K562 (cell line): Measurements from ENCODE around the gene ZC3H12C. TPM values are rescaled to one million over a fixed set of nuclear protein-coding genes. Genes with fewer than 3 reads are reported as not detected.
A peak's percentile ranks its signal among the peaks of the same experiment; 100 is the strongest.

Experiments used
- ELF4 ChIP-seq: fragments of 450-650 bp; formaldehyde crosslinking; IDR thresholded peaks from 2 replicates; pipeline ENCODE4 v1.4.0; 2022; ENCODE audit warnings: missing genetic modification characterization
- KLF10 ChIP-seq: fragments of 250-450 bp; sonication (Bioruptor Pico); IDR thresholded peaks from 2 replicates; pipeline ENCODE4 v1.6.1; 2021; ENCODE audit warnings: matching md5 sums
- MAZ ChIP-seq, 2 experiments: fragments of 450-650 bp in 1 of 2; sonication (generic) in 1 of 2; formaldehyde crosslinking; IDR thresholded peaks in 1 of 2; conservative IDR thresholded peaks in 1 of 2; 2 replicates each; pipeline versions ENCODE4 v1.4.0 to v1.5.0; 2020; ENCODE audit warnings: mild to moderate bottlenecking in 1 of 2, missing genetic modification reagents in 1 of 2
- MEF2D ChIP-seq: conservative IDR thresholded peaks from 2 replicates; pipeline ENCODE4 v1.6.1; 2016; ENCODE audit warnings: low read depth, missing genetic modification characterization, missing compliant biosample characterization
- NELFE ChIP-seq: IDR thresholded peaks from 2 replicates; pipeline ENCODE4 v1.6.1; 2011; ENCODE audit warnings: mild to moderate bottlenecking; ENCODE audit not compliant: insufficient read depth, insufficient read length
- SRSF9 ChIP-seq: fragments of 200-400 bp; formaldehyde crosslinking; IDR thresholded peaks from 2 replicates; pipeline ENCODE4 v1.6.1; 2017; ENCODE audit warnings: low read depth, low read length, borderline replicate concordance
- TRIM28 ChIP-seq: fragments of 450-650 bp; IDR thresholded peaks from 2 replicates; pipeline ENCODE4 v1.6.1; 2017
- ZNF232 ChIP-seq: sonication (generic); formaldehyde crosslinking; IDR thresholded peaks from 2 replicates; pipeline ENCODE4 v1.8.0; 2022; ENCODE audit warnings: mild to moderate bottlenecking, missing genetic modification reagents
- ZNF785 ChIP-seq: fragments of 250-450 bp; sonication (Bioruptor Pico); IDR thresholded peaks from 2 replicates; pipeline ENCODE4 v1.4.0; 2020; ENCODE audit warnings: mild to moderate bottlenecking
- polyA plus RNA-seq, 8 experiments: library from polyadenylated mRNA; depleted of rRNA in 4 of 8; stranded (reverse) in 5 of 8; unstranded in 3 of 8; fragments of >200 nt; fragmentation: Nextera tagmentation in 2 of 8; fragmentation: Illumina TruSeq in 1 of 8; extraction: Ambion mirVana in 2 of 8; extraction: Trizol in 1 of 8; gene quantifications; 2 replicates each; pipeline versions ENCODE4 v1.2.1 to v1.2.3, GENCODE V29; 2011 to 2014; ENCODE audit warnings: inconsistent platforms in 1 of 8, missing spikeins in 1 of 8
- total RNA-seq, 7 experiments: library from RNA; depleted of rRNA in 6 of 7; stranded (reverse); fragments of >200 nt in 6 of 7; fragmentation: Illumina TruSeq in 2 of 7; extraction: Trizol in 2 of 7; gene quantifications; 2 replicates each; pipeline versions ENCODE4 v1.2.1 to v1.2.3, GENCODE V29; 2011 to 2021; ENCODE audit warnings: low replicate concordance in 1 of 7
- TF ChIP-seq, protein P1 (sequence below): fragments of 250-450 bp; sonication (Bioruptor Pico); IDR thresholded peaks from 2 replicates; pipeline ENCODE4 v1.9.0; 2021; ENCODE audit warnings: mild to moderate bottlenecking
- TF ChIP-seq, protein P2 (sequence below): fragments of 450-650 bp; formaldehyde crosslinking; IDR thresholded peaks from 2 replicates; pipeline ENCODE4 v1.4.0; 2020; ENCODE audit warnings: mild to moderate bottlenecking, mixed read lengths
- TF ChIP-seq, protein P3 (sequence below), 2 experiments: IDR thresholded peaks; 2 replicates each; pipeline ENCODE4 v1.6.1; 2011; ENCODE audit warnings: borderline replicate concordance in 1 of 2, control low read depth in 1 of 2, low read depth in 1 of 2, low read length in 1 of 2, mild to moderate bottlenecking in 1 of 2, mixed read lengths in 1 of 2, moderate library complexity in 1 of 2; ENCODE audit not compliant: insufficient read depth in 1 of 2, insufficient read length in 1 of 2, poor library complexity in 1 of 2, severe bottlenecking in 1 of 2; ENCODE audit errors: extremely low read depth in 1 of 2
- TF ChIP-seq, protein P4 (sequence below): fragments of 450-650 bp; IDR thresholded peaks from 2 replicates; pipeline ENCODE4 v1.6.1; 2016

ZC3H12C gene
- total and polyA plus RNA-seq, 9 of the 15 experiments (the other 6 are each of a cell fraction or from before 2014, with no cell fraction given): 0.56 to 5.9 (median 3.3) TPM

DNA sequence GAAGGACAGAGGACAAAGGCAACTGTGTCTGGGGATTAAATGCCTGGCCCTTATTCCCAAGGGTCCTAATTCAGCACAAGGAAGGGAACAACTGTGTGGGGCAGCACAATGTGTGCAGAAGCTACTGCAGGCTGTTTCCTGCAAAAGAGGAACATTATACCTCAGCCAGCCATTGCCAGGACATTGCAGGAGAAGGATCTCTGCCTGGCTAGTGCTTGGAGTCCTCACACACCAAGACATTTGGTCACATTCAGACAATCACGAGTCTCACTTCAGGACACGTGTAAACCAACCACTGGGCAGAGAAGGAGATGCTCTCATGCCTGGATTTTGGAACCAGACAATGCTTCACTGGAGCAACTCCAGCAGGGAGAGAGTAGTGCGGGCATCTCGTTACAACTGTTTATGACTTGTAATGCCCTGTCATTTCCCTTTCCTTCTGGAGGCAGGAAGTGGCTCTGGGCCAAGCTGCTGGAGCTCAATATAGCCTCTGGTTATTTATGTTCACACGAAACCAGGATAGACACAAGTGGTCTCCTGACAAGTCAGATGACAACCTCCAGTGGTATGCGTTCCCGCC lies 23.9 kb upstream of the ZC3H12C start (continued):
- TF ChIP-seq NELFE (no peak), ZNF785 (no peak), ZNF232 (CRISPR knock-in tag) (no peak), ELF4 (no peak), MEF2D (tag) (peak; percentile 87), TRIM28 (no peak), MAZ (CRISPR knock-in tag; conservative IDR thresholded peaks at IDR 0.05 in 1 of 2, IDR thresholded peaks at IDR 0.05 in 1 of 2) (peak in 1 of 2 experiments; percentile 15; a peak in 2 of 4 replicates), SRSF9 (no peak), KLF10 (no peak)
- TF ChIP-seq, protein P1, sequence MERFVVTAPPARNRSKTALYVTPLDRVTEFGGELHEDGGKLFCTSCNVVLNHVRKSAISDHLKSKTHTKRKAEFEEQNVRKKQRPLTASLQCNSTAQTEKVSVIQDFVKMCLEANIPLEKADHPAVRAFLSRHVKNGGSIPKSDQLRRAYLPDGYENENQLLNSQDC (CRISPR knock-in tag): no peak
- TF ChIP-seq, protein P2, sequence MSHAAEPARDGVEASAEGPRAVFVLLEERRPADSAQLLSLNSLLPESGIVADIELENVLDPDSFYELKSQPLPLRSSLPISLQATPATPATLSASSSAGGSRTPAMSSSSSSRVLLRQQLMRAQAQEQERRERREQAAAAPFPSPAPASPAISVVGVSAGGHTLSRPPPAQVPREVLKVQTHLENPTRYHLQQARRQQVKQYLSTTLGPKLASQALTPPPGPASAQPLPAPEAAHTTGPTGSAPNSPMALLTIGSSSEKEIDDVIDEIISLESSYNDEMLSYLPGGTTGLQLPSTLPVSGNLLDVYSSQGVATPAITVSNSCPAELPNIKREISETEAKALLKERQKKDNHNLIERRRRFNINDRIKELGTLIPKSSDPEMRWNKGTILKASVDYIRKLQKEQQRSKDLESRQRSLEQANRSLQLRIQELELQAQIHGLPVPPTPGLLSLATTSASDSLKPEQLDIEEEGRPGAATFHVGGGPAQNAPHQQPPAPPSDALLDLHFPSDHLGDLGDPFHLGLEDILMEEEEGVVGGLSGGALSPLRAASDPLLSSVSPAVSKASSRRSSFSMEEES (CRISPR knock-in tag): no peak
- TF ChIP-seq, protein P3, sequence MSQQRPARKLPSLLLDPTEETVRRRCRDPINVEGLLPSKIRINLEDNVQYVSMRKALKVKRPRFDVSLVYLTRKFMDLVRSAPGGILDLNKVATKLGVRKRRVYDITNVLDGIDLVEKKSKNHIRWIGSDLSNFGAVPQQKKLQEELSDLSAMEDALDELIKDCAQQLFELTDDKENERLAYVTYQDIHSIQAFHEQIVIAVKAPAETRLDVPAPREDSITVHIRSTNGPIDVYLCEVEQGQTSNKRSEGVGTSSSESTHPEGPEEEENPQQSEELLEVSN (IDR thresholded peaks at IDR 0.05; ENCODE audit: borderline replicate concordance in 1 of 2, extremely low read depth in 1 of 2, insufficient read depth in 1 of 2, insufficient read length in 1 of 2, low read depth in 1 of 2, low read length in 1 of 2, poor library complexity in 1 of 2, severe bottlenecking in 1 of 2): peak in 1 of 2 experiments; percentile 63
- TF ChIP-seq, protein P4, sequence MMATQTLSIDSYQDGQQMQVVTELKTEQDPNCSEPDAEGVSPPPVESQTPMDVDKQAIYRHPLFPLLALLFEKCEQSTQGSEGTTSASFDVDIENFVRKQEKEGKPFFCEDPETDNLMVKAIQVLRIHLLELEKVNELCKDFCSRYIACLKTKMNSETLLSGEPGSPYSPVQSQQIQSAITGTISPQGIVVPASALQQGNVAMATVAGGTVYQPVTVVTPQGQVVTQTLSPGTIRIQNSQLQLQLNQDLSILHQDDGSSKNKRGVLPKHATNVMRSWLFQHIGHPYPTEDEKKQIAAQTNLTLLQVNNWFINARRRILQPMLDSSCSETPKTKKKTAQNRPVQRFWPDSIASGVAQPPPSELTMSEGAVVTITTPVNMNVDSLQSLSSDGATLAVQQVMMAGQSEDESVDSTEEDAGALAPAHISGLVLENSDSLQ: peak; percentile 66
